ENCODE measurements around the gene ALKBH3. TPM values are rescaled to one million over a fixed set of nuclear protein-coding genes. Genes with fewer than 3 reads are reported as not detected.

Gene ALKBH3
- total RNA-seq, 1 donor from 2014 or later = 19.1 TPM

- no peaks in the 10 kb centered on the region for H3K9me3 ChIP-seq
- no peak overlapping the region for H3K4me3 ChIP-seq
- no peaks in the 10 kb centered on the region for H3K27me3 ChIP-seq
- peak in 1 of 2 donors; percentile 61 for DNase-seq (ENCODE audit: low spot score in 2 of 2)
- H3K36me3 ChIP-seq = peaks cover 0 to 3% of the 10 kb centered on the region in 2 donors
- TF ChIP-seq CTCF (IDR thresholded peaks at IDR 0.05) = no peak
- intact Hi-C loops (cut with DNase I) = no loop called here
- H3K27ac ChIP-seq = no peak overlapping the region
- peaks cover 0 to 17% of the 10 kb centered on the region in 2 donors for H3K4me1 ChIP-seq
These were observed 69.8 kb downstream of the ALKBH3 start for GRCh38 chr11:43950311-43950855.

GRCh38 chr11:43951231-43951630 lies 70.6 kb downstream of the ALKBH3 start:
- Histone ChIP-seq H3K36me3 (no peaks in the 10 kb centered on the region), H3K27me3 (no peaks in the 10 kb centered on the region), H3K4me1 (peaks cover 0 to 20% of the 10 kb centered on the region in 2 donors), H3K9me3 (no peaks in the 10 kb centered on the region), H3K27ac (no peak overlapping the region), H3K4me3 (no peak overlapping the region)
- peak in 1 of 2 donors; percentile 55 for DNase-seq (ENCODE audit: low spot score in 2 of 2)
- intact Hi-C loops (cut with DNase I) = no loop called here
- TF ChIP-seq CTCF (IDR thresholded peaks at IDR 0.05) = no peak

GRCh38 chr11:43952020-43952400 lies 71.4 kb downstream of the ALKBH3 start:
- intact Hi-C loops (cut with DNase I) = no loop called here
- Histone ChIP-seq H3K27me3 (no peaks in the 10 kb centered on the region), H3K27ac (no peak overlapping the region), H3K36me3 (no peaks in the 10 kb centered on the region), H3K4me3 (no peak overlapping the region), H3K4me1 (peaks cover 0 to 17% of the 10 kb centered on the region in 2 donors), H3K9me3 (no peaks in the 10 kb centered on the region)
- no peak for TF ChIP-seq CTCF (IDR thresholded peaks at IDR 0.05)
- no peak for DNase-seq (ENCODE audit: low spot score in 2 of 2)

DNA sequence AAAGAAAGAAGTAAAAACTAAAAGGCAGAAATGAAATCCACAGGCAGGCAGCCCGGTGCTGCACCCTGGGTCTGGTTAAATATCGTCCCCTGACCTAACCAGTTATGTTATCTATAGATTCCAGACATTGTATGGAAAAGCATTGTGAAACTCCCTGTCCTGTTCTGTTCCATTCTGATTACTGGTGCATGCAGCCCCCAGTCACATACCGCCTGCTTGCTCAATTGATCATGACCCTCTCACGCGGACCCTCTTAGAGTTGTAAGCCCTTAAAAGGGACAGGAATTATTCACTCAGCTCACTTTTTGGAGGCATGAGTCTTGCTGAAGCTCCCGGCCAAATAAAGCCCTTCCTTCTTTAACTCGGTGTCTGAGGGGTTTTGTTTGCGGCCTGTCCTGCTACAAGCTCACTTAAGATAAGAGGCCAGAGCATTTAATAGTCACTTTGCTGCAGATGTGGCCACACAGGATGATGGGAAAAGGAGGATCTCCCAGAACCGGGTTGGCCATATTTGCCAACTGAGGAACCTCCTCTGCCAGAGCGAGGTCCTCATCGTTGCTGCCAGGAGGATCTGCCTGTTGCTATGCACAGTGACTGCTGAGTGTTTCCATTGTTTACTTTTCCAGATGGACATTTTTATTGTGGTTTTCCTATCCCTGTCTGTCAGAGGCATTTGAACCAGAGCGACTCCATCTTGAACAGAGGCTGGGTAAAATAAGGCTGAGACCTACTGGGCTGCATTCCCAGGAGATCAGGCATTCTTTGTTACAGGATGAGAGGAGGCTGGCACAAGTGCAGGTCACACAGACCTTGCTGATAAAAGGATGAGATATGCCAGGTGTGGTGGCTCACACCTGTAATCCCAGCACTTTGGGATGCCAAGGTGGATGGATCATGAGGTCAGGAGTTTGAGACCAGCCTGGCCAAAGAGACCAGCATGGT lies 72.0 kb downstream of the ALKBH3 start:
- peak in 1 of 2 donors; percentile 56 for DNase-seq (ENCODE audit: low spot score in 2 of 2)
- TF ChIP-seq CTCF (IDR thresholded peaks at IDR 0.05) = no peak
- H3K36me3 ChIP-seq = no peaks in the 10 kb centered on the region
- intact Hi-C loops (cut with DNase I) = no loop called here
- H3K4me1 ChIP-seq = peaks cover 0 to 13% of the 10 kb centered on the region in 2 donors
- no peak overlapping the region for H3K4me3 ChIP-seq
- no peak overlapping the region for H3K27ac ChIP-seq
- H3K27me3 ChIP-seq = no peaks in the 10 kb centered on the region
- H3K9me3 ChIP-seq = no peaks in the 10 kb centered on the region

DNA sequence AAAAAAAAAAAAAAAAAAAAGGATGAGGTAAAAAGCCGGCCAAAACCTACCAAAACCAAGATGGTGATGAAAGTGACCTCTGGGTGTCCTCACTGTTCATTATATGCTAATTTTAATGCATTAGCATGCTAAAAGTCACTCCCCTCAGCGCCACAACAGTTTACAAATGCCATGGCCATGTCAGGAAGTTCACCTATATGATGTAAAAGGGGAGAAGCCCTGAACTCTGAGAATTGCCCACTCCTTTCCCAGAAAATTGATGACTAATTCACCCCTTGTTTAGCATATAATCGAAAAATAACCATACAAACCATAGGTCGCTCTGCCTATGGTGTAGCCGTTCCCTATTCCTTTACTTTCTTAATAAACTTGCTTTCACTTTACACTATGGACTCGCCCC lies 72.9 kb downstream of the ALKBH3 start:
- Histone ChIP-seq H3K27me3 (no peaks in the 10 kb centered on the region), H3K4me1 (peaks cover 0 to 9% of the 10 kb centered on the region in 2 donors), H3K4me3 (no peak overlapping the region), H3K9me3 (no peaks in the 10 kb centered on the region), H3K27ac (no peak overlapping the region), H3K36me3 (no peaks in the 10 kb centered on the region)
- TF ChIP-seq CTCF (IDR thresholded peaks at IDR 0.05) = no peak
- intact Hi-C loops (cut with DNase I) = no loop called here
- DNase-seq (ENCODE audit: low spot score in 2 of 2) = peak in 1 of 2 donors; percentile 37
